AML-193 (cell line): ENCODE results near the gene WFDC8.

Source experiments
- DNase-seq, 2 experiments: peaks; one replicate each; lab custom pipeline; 2025; lab: John Stamatoyannopoulos, UW

WFDC8 gene

GRCh38 chr20:45548410-45548809, 30.7 kb downstream of the WFDC8 start:
- no peak for DNase-seq

DNA sequence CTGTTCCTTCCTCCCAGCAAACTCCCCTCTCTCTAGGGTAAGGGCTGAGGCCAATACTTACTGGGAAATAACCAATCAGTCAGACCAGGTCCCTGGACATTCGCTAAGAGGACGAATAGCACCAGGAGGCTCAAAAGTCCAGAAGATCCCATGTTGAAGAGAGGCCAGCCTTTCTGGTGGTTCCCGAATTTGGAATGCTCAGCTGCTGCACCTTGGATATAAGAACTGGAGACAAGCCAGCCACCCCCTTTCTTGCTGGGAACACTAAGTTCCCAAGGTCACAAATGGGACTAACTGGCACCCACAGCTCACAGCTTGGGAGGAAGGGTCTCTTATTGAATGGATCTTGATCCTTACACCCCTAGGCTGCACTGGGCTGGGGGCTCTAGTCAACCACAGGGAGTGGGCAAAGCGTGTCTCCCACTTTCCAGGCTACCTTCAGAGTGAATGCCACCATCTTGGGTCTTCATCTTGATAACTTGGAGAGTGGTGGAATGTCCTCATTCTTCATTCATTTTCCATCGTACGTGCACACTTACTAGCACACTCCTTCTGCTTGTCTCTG, 31.8 kb downstream of the WFDC8 start, which contains the start of gene EPPIN:
EPPIN (minus strand) TSS at position 196 of the 565 bp plus-strand sequence; CDS start at position 152, 44 bp downstream.
- DNase-seq = no peak

DNA sequence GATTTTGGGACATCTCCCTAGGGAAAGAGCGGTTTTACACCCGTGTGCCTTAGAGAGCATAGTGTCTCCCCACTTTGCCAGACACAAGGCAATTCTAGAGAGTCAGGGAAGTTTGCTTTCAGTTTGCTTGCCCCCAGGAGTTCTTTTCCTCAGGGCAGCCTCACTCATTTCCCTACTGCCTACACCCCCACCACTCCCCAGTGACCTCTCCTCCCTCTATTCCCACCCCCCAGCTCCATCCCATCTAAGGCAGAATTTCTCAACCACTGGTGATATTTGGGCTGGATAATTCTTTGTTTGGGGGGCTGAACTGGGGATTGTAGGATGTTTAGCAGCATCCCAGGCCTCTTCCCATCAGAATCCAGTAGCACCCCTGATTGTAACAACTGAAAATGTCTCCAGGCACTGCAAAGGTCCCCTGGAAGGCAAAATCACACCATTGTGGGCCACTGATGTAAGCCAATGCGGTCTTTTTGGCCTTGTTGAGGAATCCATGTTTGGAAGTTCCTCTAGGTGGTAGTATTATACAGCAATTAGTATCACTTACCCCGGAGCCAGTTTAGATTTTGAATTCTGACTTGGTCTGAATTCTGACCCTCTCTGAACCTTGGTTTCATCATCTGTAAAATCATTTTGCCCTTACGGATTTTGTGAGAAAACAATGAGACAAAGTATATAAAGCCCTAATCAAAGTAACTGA, 33.2 kb downstream of the WFDC8 start:
- DNase-seq = peak in 1 of 2 experiments; percentile 7

GRCh38 chr20:45545351-45545750, 33.7 kb downstream of the WFDC8 start:
- no peak for DNase-seq

DNA sequence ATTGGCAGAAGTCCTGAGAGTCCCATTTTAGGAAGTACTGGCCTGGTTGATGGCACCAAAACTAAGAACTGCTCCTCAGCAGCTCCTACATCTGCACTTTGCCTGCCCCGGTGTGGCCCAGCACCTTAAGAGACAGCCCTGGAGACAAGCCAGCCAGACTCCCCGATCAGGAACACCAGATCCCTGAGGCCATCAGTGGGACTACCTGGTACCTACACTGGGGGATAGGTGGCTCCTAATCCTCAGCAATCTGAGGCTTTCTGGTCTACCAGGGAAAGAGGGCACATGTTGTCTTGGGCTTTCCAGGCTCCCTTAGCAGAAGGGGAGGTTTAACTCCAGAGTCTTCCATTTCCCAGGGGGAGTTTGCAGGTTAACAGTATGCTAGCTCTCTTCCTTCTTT, 39.7 kb downstream of the WFDC8 start, which contains the start of gene WFDC6:
WFDC6 (minus strand) TSS at position 101 of the 400 bp plus-strand sequence; CDS start at position 26, 75 bp downstream.
- no peak for DNase-seq

DNA sequence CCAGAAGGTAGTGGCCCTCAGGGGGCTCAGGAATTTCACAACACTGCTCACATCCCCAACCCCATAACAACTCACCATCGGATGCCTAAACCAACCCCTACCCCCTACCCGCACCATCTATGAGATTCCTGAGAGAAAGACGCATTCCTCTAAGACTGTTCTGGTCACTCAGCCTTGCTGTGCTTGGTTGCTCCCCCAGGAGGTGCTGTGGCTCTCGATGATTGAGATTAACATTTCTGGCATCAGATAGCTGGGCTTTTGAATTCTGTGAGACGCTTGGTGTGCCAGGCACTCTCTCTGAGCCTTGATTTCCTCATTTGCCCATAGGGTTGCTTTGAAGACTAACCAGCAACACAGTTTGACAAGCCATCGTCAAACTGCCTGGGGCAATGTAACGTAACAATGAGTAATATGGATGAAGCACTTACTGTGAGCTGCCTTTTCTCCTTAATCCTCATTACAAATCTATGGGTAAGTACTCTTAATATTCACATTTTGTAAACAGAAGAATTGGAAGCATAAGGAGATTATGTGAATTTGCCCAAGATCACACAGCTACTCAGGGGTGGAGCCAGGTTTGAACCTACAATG, 40.8 kb downstream of the WFDC8 start:
- DNase-seq = no peak

GRCh38 chr20:45527294-45527693, 51.8 kb downstream of the WFDC8 start:
- DNase-seq = no peak

GRCh38 chr20:45523821-45524220, 55.3 kb downstream of the WFDC8 start:
- no peak for DNase-seq

GRCh38 chr20:45518282-45518681, 60.8 kb downstream of the WFDC8 start:
- no peak for DNase-seq

DNA sequence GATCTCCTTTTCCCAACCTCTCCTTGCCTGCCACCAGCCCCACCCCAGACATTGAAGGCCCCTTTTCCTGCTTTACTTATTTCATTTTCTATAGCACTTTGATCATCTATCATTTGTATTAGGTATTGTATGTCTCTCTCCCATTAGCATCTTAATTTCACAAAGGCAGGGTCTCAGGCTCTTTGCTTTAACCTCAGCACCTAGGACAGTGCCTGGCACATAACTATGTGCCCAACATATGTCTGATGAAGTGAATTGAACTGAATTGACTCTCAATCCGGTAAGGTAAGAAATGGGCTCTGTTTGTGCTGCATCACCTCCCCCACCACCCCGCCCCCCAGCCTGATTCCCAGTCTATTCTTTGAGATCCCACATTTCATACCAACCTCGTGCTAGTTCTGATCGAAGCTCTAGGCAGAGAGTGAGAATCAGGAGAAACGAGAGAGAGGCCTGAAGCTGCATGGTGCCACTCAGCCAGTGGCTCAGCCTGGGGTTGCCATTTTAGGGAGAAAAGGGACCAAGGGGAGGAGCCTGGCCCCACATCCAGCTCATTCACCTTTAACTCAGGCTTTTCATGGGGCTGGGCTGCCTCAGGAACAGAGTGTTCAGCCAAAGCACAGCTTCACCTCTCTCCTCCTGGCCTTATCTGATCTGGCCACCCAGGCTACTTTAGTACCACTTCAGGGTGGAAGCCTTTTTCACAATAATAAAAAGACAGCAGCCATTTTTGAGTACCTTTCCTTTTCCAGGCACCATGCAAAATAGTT, 63.8 kb downstream of the WFDC8 start, which contains the start of gene SPINT3:
SPINT3 (minus strand) TSS at position 476 of the 767 bp plus-strand sequence; CDS start at position 462, 14 bp downstream.
- no peak for DNase-seq

- DNase-seq = no peak
Observed at GRCh38 chr20:45510242-45510862, 68.7 kb downstream of the WFDC8 start.

DNA sequence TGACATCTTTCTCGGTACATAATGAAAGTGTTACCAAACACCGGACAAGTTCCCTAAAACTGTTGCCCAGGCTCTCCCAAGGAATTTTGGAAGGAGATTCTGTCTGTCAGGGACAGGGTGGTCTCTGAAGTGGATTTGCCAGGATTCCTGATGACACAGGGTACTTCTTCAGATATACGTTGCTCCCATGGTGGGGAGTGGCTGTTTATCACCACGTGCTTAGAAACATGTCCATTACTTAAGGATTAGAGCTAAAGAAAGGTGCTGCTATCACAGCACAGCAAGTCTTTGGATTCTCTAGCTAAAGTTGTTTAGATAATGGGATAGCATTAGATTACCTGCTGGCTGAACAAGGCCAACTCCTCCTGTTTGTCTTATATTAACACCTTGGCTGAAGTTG, 70.0 kb downstream of the WFDC8 start:
- DNase-seq = no peak

DNA sequence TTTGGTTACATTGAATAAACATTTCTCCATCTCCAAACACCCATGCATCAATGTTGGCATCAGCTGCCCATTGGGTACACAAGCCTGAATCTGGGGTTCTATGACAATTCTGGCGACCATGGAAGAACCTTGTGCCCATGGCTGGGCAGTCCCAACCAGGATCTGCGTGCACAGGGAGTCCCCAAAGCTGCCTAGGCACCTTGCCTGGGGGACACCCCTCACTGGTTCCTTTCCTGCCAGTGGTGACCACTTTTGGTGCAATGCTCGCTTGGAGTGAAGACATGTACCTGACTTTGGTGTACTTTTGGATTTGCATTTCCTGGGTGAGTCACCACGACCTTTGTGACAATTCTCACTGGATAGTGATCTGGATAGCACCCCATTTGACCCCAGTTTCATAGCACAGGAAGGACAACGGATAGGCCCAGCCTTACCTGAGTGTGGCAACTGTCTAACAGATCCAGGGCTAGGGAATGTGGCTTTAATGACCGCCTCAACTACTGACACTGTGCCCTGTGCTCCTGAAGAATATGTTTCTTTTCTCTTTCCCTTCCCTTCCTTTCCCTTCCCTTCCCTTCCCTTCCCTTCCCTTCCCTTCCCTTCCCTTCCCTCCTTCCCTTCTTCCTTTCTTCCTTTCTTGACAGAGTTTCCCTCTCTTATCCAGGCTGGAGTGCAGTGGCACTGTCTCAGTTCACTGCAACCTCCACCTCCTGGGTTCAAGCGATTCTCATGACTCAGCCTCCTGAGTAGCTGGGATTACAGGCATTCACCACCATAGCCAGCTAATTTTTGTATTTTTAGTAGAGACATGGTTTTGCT, 70.8 kb downstream of the WFDC8 start:
- DNase-seq = no peak

GRCh38 chr20:45507011-45507820, 71.9 kb downstream of the WFDC8 start:
- DNase-seq = no peak

DNA sequence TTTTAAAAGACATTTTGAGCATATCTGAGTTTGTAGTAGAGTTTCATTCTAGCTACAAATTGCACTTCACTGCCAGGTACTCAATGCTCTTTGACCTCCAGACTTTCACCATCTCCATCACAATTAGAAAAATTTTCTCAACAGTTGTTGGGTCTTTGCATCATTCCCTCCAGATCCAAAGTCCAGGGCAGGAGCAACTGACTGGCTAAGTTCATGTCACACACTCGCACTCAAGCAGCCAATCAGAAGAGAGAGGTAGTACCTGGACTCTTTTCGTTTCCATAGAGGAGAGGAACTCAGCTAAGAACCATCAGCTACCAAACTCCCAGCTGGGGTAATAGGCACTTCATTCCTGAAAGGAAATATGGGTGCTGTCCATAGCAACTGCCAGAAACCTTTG, 72.7 kb downstream of the WFDC8 start:
- no peak for DNase-seq

GRCh38 chr20:45503403-45503802, 75.7 kb downstream of the WFDC8 start:
- no peak for DNase-seq

DNA sequence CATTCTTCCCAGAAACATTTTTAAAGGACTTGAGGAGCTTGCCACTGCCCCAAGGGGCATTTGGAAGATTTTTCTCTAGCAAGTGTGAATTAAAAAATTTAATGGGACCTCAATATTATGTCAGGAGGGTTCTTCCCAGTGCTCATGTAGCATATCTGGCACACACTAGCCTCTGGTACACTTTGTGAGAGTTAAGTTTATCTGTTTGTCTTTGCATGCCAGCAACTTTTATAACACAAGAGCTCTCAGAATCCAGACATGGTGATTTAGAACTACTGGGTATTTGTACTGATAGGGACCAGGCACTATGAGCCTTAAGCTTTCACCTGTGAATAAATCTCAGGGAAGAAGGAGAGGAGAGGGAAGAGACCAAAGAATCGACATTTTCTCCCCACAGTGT, 76.5 kb downstream of the WFDC8 start:
- DNase-seq = no peak
